Measurements from ENCODE around the gene MAGI2.

Gene MAGI2

GRCh38 chr7:78071491-78072200 is 1381.8 kb downstream of the MAGI2 start:
- no peaks in the 10 kb centered on the region for H3K9me3 Mint-ChIP-seq
- H3K4me1 Mint-ChIP-seq = no peaks in the 10 kb centered on the region
- ATAC-seq (replicated peaks; ENCODE audit: extremely low read depth, poor library complexity, severe bottlenecking) (no peak), DNase-seq (ENCODE audit: low spot score in 2 of 2) (no peak)
- peaks cover 54% of the 10 kb centered on the region for H3K27me3 Mint-ChIP-seq
- H3K27ac Mint-ChIP-seq (ENCODE audit: low read depth) = no peak overlapping the region
- no peak overlapping the region for H3K4me3 Mint-ChIP-seq
- H3K36me3 Mint-ChIP-seq (ENCODE audit: insufficient read depth) = no peaks in the 10 kb centered on the region

DNA sequence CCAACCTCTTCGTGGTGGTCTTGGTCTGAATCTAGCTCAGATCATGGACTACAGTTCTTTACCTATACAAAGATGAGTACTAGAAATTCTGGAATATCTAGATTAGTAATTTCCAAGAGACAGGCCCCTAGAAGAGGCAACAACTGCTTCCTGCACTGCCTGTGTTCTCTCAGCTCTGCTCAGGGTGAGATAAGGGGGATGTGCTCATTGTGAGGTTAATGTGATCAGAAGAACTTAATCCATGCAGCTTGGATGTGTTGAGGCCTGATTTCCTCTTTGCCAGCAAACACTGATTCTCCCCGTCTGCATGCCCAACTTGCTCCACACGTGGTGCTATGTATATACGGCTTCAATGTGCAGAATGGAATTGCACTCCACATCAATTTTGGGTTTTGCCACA is 1386.9 kb downstream of the MAGI2 start:
- H3K27me3 Mint-ChIP-seq = peaks cover 18% of the 10 kb centered on the region
- H3K9me3 Mint-ChIP-seq = no peaks in the 10 kb centered on the region
- no peak for DNase-seq (ENCODE audit: low spot score in 2 of 2)
- ATAC-seq (replicated peaks; ENCODE audit: extremely low read depth, poor library complexity, severe bottlenecking) = no peak
- H3K4me3 Mint-ChIP-seq = no peak overlapping the region
- no peak overlapping the region for H3K27ac Mint-ChIP-seq (ENCODE audit: low read depth)
- H3K4me1 Mint-ChIP-seq = no peaks in the 10 kb centered on the region
- H3K36me3 Mint-ChIP-seq (ENCODE audit: insufficient read depth) = no peaks in the 10 kb centered on the region

DNA sequence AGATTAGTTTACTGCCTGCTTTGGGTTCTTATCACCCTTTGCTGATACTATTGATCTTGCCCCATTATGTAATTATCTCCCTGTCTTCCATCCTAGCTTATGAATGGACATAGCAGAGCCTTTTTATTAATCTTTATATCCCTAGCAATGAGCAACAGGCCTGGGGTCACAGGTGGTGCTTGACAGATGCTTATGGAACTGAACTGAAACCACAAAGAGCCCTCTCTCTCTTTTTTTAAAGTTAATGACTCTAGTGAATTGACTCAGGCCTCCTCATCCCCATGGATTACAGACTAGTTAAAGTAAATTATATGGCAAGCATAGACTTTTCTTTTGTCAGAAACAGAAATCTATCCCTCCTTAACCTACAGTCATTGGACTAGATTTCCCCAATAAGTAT is 1389.7 kb downstream of the MAGI2 start:
- no peak for DNase-seq (ENCODE audit: low spot score in 2 of 2)
- H3K4me1 Mint-ChIP-seq = no peaks in the 10 kb centered on the region
- H3K4me3 Mint-ChIP-seq = no peak overlapping the region
- peaks cover 33% of the 10 kb centered on the region for H3K27me3 Mint-ChIP-seq
- no peaks in the 10 kb centered on the region for H3K36me3 Mint-ChIP-seq (ENCODE audit: insufficient read depth)
- no peak overlapping the region for H3K27ac Mint-ChIP-seq (ENCODE audit: low read depth)
- no peaks in the 10 kb centered on the region for H3K9me3 Mint-ChIP-seq
- ATAC-seq (replicated peaks; ENCODE audit: extremely low read depth, poor library complexity, severe bottlenecking) = no peak

- Mint-ChIP-seq H3K9me3 (no peaks in the 10 kb centered on the region), H3K4me1 (no peaks in the 10 kb centered on the region), H3K36me3 (ENCODE audit: insufficient read depth) (no peaks in the 10 kb centered on the region), H3K27me3 (peaks cover 29% of the 10 kb centered on the region), H3K27ac (ENCODE audit: low read depth) (no peak overlapping the region), H3K4me3 (no peak overlapping the region)
- ATAC-seq (replicated peaks; ENCODE audit: extremely low read depth, poor library complexity, severe bottlenecking) (no peak), DNase-seq (ENCODE audit: low spot score in 2 of 2) (no peak)
Observed at GRCh38 chr7:78062214-78062613, 1391.3 kb downstream of the MAGI2 start.

- no peak overlapping the region for H3K27ac Mint-ChIP-seq (ENCODE audit: low read depth)
- H3K36me3 Mint-ChIP-seq (ENCODE audit: insufficient read depth) = no peaks in the 10 kb centered on the region
- no peaks in the 10 kb centered on the region for H3K9me3 Mint-ChIP-seq
- no peaks in the 10 kb centered on the region for H3K4me1 Mint-ChIP-seq
- ATAC-seq (replicated peaks; ENCODE audit: extremely low read depth, poor library complexity, severe bottlenecking) (no peak), DNase-seq (ENCODE audit: low spot score in 2 of 2) (no peak)
- peaks cover 55% of the 10 kb centered on the region for H3K27me3 Mint-ChIP-seq
- no peak overlapping the region for H3K4me3 Mint-ChIP-seq
Observed at GRCh38 chr7:78057571-78057970, 1395.9 kb downstream of the MAGI2 start.

GRCh38 chr7:78055599-78055998 is 1397.9 kb downstream of the MAGI2 start:
- ATAC-seq (replicated peaks; ENCODE audit: extremely low read depth, poor library complexity, severe bottlenecking) (no peak), DNase-seq (ENCODE audit: low spot score in 2 of 2) (no peak)
- Mint-ChIP-seq H3K9me3 (no peaks in the 10 kb centered on the region), H3K36me3 (ENCODE audit: insufficient read depth) (no peaks in the 10 kb centered on the region), H3K27ac (ENCODE audit: low read depth) (no peak overlapping the region), H3K4me3 (no peak overlapping the region), H3K4me1 (no peaks in the 10 kb centered on the region), H3K27me3 (peaks cover 54% of the 10 kb centered on the region)

DNA sequence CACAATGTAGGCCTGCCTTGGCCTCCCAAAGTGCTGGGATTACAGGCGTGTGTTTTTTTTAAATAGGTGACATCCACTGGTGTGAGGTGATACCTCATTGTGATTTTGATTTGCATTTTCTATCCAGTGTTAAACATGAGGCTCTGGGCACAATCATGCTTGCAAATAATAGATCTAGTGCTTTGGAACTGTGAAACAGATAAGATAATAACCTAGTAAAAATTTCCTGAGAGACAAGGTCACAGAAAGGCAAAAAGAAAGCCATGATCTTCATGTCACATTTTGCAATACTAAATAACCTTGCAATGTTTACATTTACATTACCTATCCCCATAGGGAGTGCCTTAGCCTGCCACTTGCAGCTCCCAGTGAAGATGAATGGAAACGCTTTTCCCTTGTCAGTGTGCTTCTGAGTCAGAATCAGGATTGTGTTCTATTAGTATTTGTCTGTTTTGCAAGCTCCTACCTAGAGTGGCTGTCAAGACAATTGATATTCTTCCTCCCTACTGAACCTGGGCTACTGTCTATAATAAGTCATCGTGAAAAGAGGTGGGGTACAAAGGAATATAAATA is 1398.4 kb downstream of the MAGI2 start:
- Mint-ChIP-seq H3K9me3 (no peaks in the 10 kb centered on the region), H3K27ac (ENCODE audit: low read depth) (no peak overlapping the region)

GRCh38 chr7:78052112-78052511 is 1401.4 kb downstream of the MAGI2 start:
- ATAC-seq (replicated peaks; ENCODE audit: extremely low read depth, poor library complexity, severe bottlenecking) = no peak
- H3K4me3 Mint-ChIP-seq = no peak overlapping the region
- DNase-seq (ENCODE audit: low spot score in 2 of 2) = no peak
- no peaks in the 10 kb centered on the region for H3K36me3 Mint-ChIP-seq (ENCODE audit: insufficient read depth)
- H3K4me1 Mint-ChIP-seq = no peaks in the 10 kb centered on the region
- H3K27me3 Mint-ChIP-seq = peaks cover 31% of the 10 kb centered on the region
- no peaks in the 10 kb centered on the region for H3K9me3 Mint-ChIP-seq
- H3K27ac Mint-ChIP-seq (ENCODE audit: low read depth) = no peak overlapping the region

More for the DNA sequence above, 1398.4 kb downstream of the MAGI2 start:
- no peak for DNase-seq (ENCODE audit: low spot score in 2 of 2)
- Mint-ChIP-seq H3K27me3 (peaks cover 49% of the 10 kb centered on the region), H3K4me1 (no peaks in the 10 kb centered on the region), H3K4me3 (no peak overlapping the region), H3K36me3 (ENCODE audit: insufficient read depth) (no peaks in the 10 kb centered on the region)
- no peak for ATAC-seq (replicated peaks; ENCODE audit: extremely low read depth, poor library complexity, severe bottlenecking)

- peaks cover 7% of the 10 kb centered on the region for H3K27me3 Mint-ChIP-seq
- H3K36me3 Mint-ChIP-seq (ENCODE audit: insufficient read depth) = no peaks in the 10 kb centered on the region
- ATAC-seq (replicated peaks; ENCODE audit: extremely low read depth, poor library complexity, severe bottlenecking) (no peak), DNase-seq (ENCODE audit: low spot score in 2 of 2) (no peak)
- H3K9me3 Mint-ChIP-seq = no peaks in the 10 kb centered on the region
- no peaks in the 10 kb centered on the region for H3K4me1 Mint-ChIP-seq
- H3K4me3 Mint-ChIP-seq = no peak overlapping the region
- peak overlapping the region; percentile 26 for H3K27ac Mint-ChIP-seq (ENCODE audit: low read depth)
Observed at GRCh38 chr7:78047800-78048199, 1405.7 kb downstream of the MAGI2 start.

GRCh38 chr7:78043159-78043558 is 1410.3 kb downstream of the MAGI2 start:
- no peak overlapping the region for H3K4me3 Mint-ChIP-seq
- H3K36me3 Mint-ChIP-seq (ENCODE audit: insufficient read depth) = no peaks in the 10 kb centered on the region
- no peaks in the 10 kb centered on the region for H3K9me3 Mint-ChIP-seq
- H3K4me1 Mint-ChIP-seq = no peaks in the 10 kb centered on the region
- H3K27ac Mint-ChIP-seq (ENCODE audit: low read depth) = no peak overlapping the region
- no peak for DNase-seq (ENCODE audit: low spot score in 2 of 2)
- no peak for ATAC-seq (replicated peaks; ENCODE audit: extremely low read depth, poor library complexity, severe bottlenecking)
- peaks cover 33% of the 10 kb centered on the region for H3K27me3 Mint-ChIP-seq

GRCh38 chr7:78041423-78041822 is 1412.0 kb downstream of the MAGI2 start:
- ATAC-seq (replicated peaks; ENCODE audit: extremely low read depth, poor library complexity, severe bottlenecking) (no peak), DNase-seq (ENCODE audit: low spot score in 2 of 2) (no peak)
- Mint-ChIP-seq H3K27me3 (peaks cover 36% of the 10 kb centered on the region), H3K9me3 (no peaks in the 10 kb centered on the region), H3K36me3 (ENCODE audit: insufficient read depth) (no peaks in the 10 kb centered on the region), H3K27ac (ENCODE audit: low read depth) (peak overlapping the region; percentile 41), H3K4me1 (no peaks in the 10 kb centered on the region), H3K4me3 (no peak overlapping the region)

- Mint-ChIP-seq H3K4me1 (no peaks in the 10 kb centered on the region), H3K36me3 (ENCODE audit: insufficient read depth) (no peaks in the 10 kb centered on the region), H3K9me3 (no peaks in the 10 kb centered on the region), H3K27me3 (peaks cover 42% of the 10 kb centered on the region), H3K27ac (ENCODE audit: low read depth) (no peak overlapping the region), H3K4me3 (no peak overlapping the region)
- peak; percentile 13 to 41 for DNase-seq (ENCODE audit: low spot score in 2 of 2)
- ATAC-seq (replicated peaks; ENCODE audit: extremely low read depth, poor library complexity, severe bottlenecking) = peak; percentile 52
Observed at GRCh38 chr7:78039790-78040776, 1413.4 kb downstream of the MAGI2 start.

Data from central memory CD8-positive, alpha-beta T cell (primary cell).